Measurements from ENCODE around the gene PDE6A.

The PDE6A gene

GRCh38 chr5:149924486-149924885, 20.1 kb downstream of the PDE6A start:
- no peak overlapping the region for H3K4me3 ChIP-seq (ENCODE audit: low read length)
- DNase-seq (ENCODE audit: low read depth): no peak
- no peak for TF ChIP-seq CTCF (conservative IDR thresholded peaks at IDR 0.05; ENCODE audit: low read depth, low read length)

GRCh38 chr5:149922950-149923349, 21.6 kb downstream of the PDE6A start:
- H3K4me3 ChIP-seq (ENCODE audit: low read length): no peak overlapping the region
- no peak for TF ChIP-seq CTCF (conservative IDR thresholded peaks at IDR 0.05; ENCODE audit: low read depth, low read length)
- no peak for DNase-seq (ENCODE audit: low read depth)

GRCh38 chr5:149921597-149921996, 23.0 kb downstream of the PDE6A start:
- DNase-seq (ENCODE audit: low read depth): no peak
- no peak overlapping the region for H3K4me3 ChIP-seq (ENCODE audit: low read length)
- TF ChIP-seq CTCF (conservative IDR thresholded peaks at IDR 0.05; ENCODE audit: low read depth, low read length): no peak

GRCh38 chr5:149917073-149917676, 27.4 kb downstream of the PDE6A start:
- TF ChIP-seq CTCF (conservative IDR thresholded peaks at IDR 0.05; ENCODE audit: low read depth, low read length): no peak
- no peak overlapping the region for H3K4me3 ChIP-seq (ENCODE audit: low read length)
- no peak for DNase-seq (ENCODE audit: low read depth)

GRCh38 chr5:149916334-149917072, 28.1 kb downstream of the PDE6A start:
- no peak overlapping the region for H3K4me3 ChIP-seq (ENCODE audit: low read length)
- no peak for DNase-seq (ENCODE audit: low read depth)
- TF ChIP-seq CTCF (conservative IDR thresholded peaks at IDR 0.05; ENCODE audit: low read depth, low read length): no peak

- H3K4me3 ChIP-seq (ENCODE audit: low read length): no peak overlapping the region
- TF ChIP-seq CTCF (conservative IDR thresholded peaks at IDR 0.05; ENCODE audit: low read depth, low read length): no peak
- no peak for DNase-seq (ENCODE audit: low read depth)
Observed at GRCh38 chr5:149915392-149916260, 29.0 kb downstream of the PDE6A start.

Data from retinal pigment epithelial cell (primary cell).